Muscle of back (tissue), 10 donors: ENCODE measurements around the gene DPH1. TPM values are rescaled to one million over a fixed set of nuclear protein-coding genes. Genes with fewer than 3 reads are reported as not detected.

Source experiments
- polyA plus RNA-seq, 10 donors: library from polyadenylated mRNA; unstranded; fragments of 120-200 nt; gene quantifications; one replicate each; pipeline ENCODE4 v1.2.1, GENCODE V29; 2013; ENCODE audit not compliant: insufficient read length in 10 of 10

DPH1 gene
- polyA plus RNA-seq, 10 donors, result 22.8 to 38.8 (median 26.5) TPM

Other genes starting within 250 kb of the DPH1 start
- 10 to 100 TPM in 1 of 10 donors, 1 to 10 TPM in 9; 5.4 to 10.2 (median 7.4) TPM for gene SMYD4, start 200.3 kb upstream of the DPH1 start, polyA plus RNA-seq
- gene RPA1, start 200.1 kb upstream of the DPH1 start, polyA plus RNA-seq, result 10 to 100 TPM; 45.1 to 68.1 (median 53.8) TPM
- 1 to 10 TPM in 6 of 10 donors, under 1 TPM in 4; 0.70 to 1.8 (median 1.1) TPM for gene RTN4RL1, start 4.8 kb upstream of the DPH1 start, polyA plus RNA-seq
- 10 to 100 TPM in 5 of 10 donors, 1 to 10 TPM in 5; 6.5 to 15.3 (median 10.6) TPM for gene OVCA2, start 11.9 kb downstream of the DPH1 start, polyA plus RNA-seq
- 10 to 100 TPM; 19.2 to 44.6 (median 32.1) TPM for gene HIC1, start 24.9 kb downstream of the DPH1 start, polyA plus RNA-seq